Inferior parietal cortex (tissue), 1 donor: Measurements from ENCODE around the gene COPS7A.

Experiments
- DNase-seq: peaks from one replicate; pipeline ENCODE4 v3.0.0-alpha.2; 2016; ENCODE audit errors: extremely low spot score

The COPS7A gene

DNA sequence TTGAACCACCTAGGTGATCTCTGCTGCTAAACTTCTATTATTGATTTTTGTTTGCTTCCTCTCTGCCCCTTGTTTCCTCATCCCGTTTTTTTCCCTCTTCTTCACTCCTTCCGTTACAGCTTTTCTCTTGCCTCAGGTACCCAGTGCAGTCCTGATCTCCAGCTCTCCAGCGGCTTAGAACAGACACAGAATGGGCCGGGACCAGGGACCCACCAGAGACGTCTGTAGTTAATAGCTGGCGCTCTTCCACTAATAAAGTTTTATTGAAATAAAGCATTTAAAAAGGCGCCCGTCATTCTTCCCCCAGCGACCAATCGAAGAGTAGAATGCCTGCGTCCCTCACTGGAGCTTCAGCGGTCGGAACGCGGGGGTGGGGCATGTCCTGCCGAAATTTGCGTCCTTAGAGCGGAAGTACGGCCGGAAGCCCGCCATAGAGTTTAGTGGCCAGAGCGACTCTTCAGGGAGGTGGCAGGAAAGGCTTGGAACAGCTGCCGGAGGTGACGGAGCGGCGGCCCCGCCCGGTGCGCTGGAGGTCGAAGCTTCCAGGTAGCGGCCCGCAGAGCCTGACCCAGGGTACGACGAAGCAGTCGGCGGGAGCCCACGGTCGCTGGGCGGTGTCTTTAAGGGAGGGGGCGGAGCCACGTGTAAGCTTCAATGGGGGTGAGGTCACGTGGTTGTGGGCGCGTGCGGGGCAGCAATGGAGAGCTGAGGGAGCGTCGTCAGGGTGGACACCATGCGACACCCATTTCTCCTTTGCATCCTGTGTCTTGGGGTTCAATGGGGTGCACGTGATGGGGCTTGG lies at the start of gene COPS7A:
COPS7A (plus strand) TSS at position 440 of the 802 bp plus-strand sequence. CDS start 611 bp downstream, outside the sequence.
- peak; percentile 98 for DNase-seq

- no peak for DNase-seq
Measured at GRCh38 chr12:6676962-6677361, 46.9 kb upstream of the COPS7A start.

DNA sequence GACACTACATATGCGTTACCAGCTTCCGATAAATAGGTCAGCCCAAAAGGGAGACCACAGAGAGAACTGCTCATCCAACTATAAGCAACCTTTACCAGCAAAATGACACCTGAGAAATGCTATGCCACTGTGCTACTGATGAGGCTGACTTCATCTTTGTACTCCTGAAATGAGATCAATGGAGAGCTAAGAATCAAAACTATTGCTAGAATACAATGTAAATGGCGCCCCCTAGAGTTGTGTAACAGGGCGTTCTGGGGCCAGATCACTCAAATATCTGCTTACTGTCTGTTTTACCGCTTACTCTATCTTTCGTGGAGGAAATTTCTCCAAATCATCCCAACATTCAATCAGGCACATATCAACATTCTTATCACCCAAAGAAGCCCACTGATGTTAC lies 39.2 kb upstream of the COPS7A start:
- DNase-seq, result peak; percentile 44

DNA sequence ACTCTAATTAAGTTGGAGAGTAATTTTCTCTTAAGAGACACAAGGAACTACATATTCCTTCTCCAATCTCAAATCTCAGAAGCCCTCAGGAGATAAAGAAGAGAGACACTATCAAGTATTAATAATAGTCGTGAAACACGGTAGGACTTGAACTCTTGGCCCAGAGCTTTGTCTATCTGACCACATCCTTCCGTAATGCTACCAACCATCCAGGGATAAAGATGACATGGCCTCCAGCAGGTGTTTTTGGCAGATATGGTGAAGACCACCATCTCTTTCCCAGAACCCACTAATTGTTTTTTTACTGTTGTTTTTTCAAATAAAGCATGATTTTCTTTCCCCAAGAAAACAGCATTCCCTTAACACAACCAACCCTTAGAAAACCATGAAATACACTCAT lies 38.0 kb upstream of the COPS7A start:
- no peak for DNase-seq

- peak; percentile 80 for DNase-seq
Measured at GRCh38 chr12:6688543-6688998, 35.3 kb upstream of the COPS7A start.

- DNase-seq, result peak; percentile 100
Measured at GRCh38 chr12:6688999-6689882, 34.6 kb upstream of the COPS7A start, which contains the start of gene ZNF384. Gene ZNF384, minus strand, starts transcription at chr12:6689375. Its CDS starts 9,855 bp downstream, at chr12:6679520.

- no peak for DNase-seq
Measured at GRCh38 chr12:6691473-6691872, 32.4 kb upstream of the COPS7A start.

GRCh38 chr12:6692888-6693287 lies 31.0 kb upstream of the COPS7A start:
- no peak for DNase-seq

GRCh38 chr12:6693832-6694355 lies 30.0 kb upstream of the COPS7A start:
- no peak for DNase-seq

DNA sequence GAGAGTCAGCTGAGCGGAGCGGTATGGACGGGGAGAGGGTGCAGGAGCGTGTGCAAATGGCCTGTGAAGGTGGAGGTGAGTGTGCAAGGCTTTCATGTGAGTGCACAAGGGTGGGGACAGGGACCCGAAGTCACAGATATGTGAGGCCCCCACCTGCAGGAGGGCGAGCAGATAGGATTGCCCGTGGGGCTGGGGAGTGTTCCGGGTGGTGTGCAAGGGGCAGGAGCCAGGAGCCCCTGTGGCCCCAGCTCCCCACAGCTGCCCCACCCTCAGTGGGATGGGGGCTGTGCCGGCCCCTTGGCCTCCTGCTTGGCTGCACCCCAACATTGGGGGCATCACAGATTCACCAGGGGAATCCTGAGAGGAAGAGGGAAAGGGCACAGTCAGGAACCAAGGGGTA lies 29.1 kb upstream of the COPS7A start:
- DNase-seq, result no peak

- no peak for DNase-seq
Measured at GRCh38 chr12:6695313-6696045, 28.4 kb upstream of the COPS7A start.

GRCh38 chr12:6696690-6697583 lies 26.9 kb upstream of the COPS7A start:
- no peak for DNase-seq

- DNase-seq, result no peak
Measured at GRCh38 chr12:6697584-6698351, 26.1 kb upstream of the COPS7A start.

DNA sequence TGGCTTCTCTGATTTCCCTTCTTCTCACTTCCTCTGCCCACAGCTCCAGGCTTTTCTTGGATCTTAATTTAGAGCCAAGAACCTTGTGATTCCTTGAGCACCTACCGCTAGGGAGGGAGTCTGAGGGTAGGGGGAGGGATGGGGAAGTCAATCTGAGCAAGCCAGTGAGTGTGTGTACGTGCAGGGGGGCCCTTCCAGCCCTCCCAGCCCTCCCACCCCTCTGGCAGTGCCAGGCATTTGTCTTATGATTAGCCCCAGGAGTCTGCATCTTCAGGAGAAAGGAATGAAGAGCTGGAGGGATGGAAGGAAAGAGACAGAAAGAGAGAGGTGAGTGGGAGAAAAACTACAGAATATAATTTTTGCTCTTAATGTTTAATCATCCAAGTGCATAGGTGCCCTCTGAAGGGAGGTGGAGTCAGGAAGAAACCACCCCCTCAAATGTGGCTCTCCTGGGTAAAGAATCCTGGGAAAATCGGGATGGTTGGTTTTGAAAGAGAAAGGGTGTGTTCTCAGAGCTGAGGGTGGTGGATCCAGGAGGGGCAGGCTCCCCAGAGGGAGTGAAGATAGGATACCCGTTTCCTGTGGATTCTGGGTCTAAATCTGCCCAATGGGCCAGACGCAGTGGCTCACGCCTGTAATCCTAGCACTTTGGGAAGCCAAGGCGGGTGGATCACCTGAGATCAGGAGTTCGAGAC lies 25.3 kb upstream of the COPS7A start:
- DNase-seq, result no peak

GRCh38 chr12:6699259-6699988 lies 24.4 kb upstream of the COPS7A start:
- DNase-seq, result no peak

DNA sequence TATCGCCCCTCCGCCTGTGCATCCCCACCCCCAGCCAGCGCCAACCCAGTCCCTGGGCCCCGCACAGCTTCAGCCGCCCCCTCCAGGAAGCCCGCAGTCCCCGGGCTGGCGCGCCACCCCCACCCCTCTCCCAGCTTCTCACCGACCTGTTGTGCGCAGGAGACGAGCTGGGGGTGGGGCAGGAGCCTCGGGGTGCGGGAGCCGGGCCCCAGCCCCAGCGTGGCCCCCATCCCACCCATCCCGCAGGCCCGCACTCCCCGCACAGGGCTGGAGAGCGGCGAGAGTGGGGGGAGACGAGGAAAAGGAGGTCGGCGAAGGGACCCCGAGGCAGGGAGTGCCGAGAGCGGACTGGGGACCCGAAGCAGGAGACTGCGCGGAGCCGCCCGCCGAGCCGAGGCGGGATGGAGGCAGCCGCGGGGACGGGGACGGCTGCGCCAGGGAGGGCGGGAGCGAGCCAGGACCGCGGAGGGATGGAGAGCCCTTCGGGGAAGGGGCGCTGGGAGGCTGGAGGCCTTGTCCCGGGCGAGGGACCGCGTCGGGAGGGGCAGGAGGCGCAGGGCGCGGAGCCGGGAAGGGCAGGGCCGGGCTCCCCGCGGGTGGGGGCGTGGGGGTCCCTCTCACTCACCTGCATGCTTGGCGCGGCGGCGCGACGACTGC lies 23.7 kb upstream of the COPS7A start:
- DNase-seq, result no peak

- DNase-seq, result no peak
Measured at GRCh38 chr12:6700646-6701051, 23.2 kb upstream of the COPS7A start, which contains the start of gene PIANP. Gene PIANP, minus strand, starts transcription at chr12:6700815. Its CDS starts 2,754 bp downstream, at chr12:6698061.
